ENCODE measurements around the gene AARS2. TPM values are rescaled to one million over a fixed set of nuclear protein-coding genes. Genes with fewer than 3 reads are reported as not detected.

The AARS2 gene
- total and polyA plus RNA-seq, 2 of the 8 experiments (the other 6 are each of a cell fraction or from before 2014, with no cell fraction given) = 8.6 to 20.4 TPM

- TF ChIP-seq CHD7 (IDR thresholded peaks at IDR 0.05; ENCODE audit: insufficient replicate concordance, low read length) (no peak), TBP (IDR thresholded peaks at IDR 0.05; ENCODE audit: low read depth, low read length) (no peak), ATF3 (IDR thresholded peaks at IDR 0.05; ENCODE audit: insufficient read depth, low read depth, low read length) (no peak), FOSL1 (IDR thresholded peaks at IDR 0.05; ENCODE audit: insufficient read depth, low read depth, low read length) (no peak), USF2 (IDR thresholded peaks at IDR 0.05; ENCODE audit: low read length) (no peak), SIN3A (conservative IDR thresholded peaks at IDR 0.05 in 1 of 2, IDR thresholded peaks at IDR 0.05 in 1 of 2; ENCODE audit: low read depth in 1 of 2, low read length in 2 of 2) (no peak), SAP30 (IDR thresholded peaks at IDR 0.05; ENCODE audit: insufficient read depth, insufficient replicate concordance, low read length) (no peak), TAF7 (optimal IDR thresholded peaks at IDR 0.05; ENCODE audit: borderline replicate concordance, low read depth, low read length) (no peak), JUND (IDR thresholded peaks at IDR 0.05; ENCODE audit: low read length) (no peak)
These were observed 29.0 kb downstream of the AARS2 start (continued) for GRCh38 chr6:44284121-44284520.
